Nephron (organoid): Measurements from ENCODE around the gene TNIP2.

Experiments used
- H3K27ac Mint-ChIP-seq, 3 experiments: 2 replicates each; pipeline ENCODE4 v1.8.0; 2020; ENCODE audit warnings: mixed read lengths in 3 of 3, mild to moderate bottlenecking in 2 of 3, moderate library complexity in 1 of 3
- H3K27me3 Mint-ChIP-seq: 2 replicates; pipeline ENCODE4 v1.8.0; 2021; ENCODE audit warnings: low read depth, mild to moderate bottlenecking, moderate library complexity, mixed read lengths
- H3K36me3 Mint-ChIP-seq: 2 replicates; pipeline ENCODE4 v1.8.0; 2020; ENCODE audit warnings: low read depth, mixed read lengths
- H3K4me1 Mint-ChIP-seq: 2 replicates; pipeline ENCODE4 v1.8.0; 2020; ENCODE audit warnings: mixed read lengths
- H3K4me3 Mint-ChIP-seq, 3 experiments: 2 replicates each; pipeline ENCODE4 v1.8.0; 2020; ENCODE audit warnings: mild to moderate bottlenecking in 3 of 3, mixed read lengths in 3 of 3, moderate library complexity in 2 of 3
- H3K9me3 Mint-ChIP-seq: 2 replicates; pipeline ENCODE4 v1.8.0; 2020; ENCODE audit warnings: mixed read lengths
- TF ChIP-seq, protein P1 (sequence below), 3 experiments: fragments of 200-600 bp; sonication (generic); IDR thresholded peaks; one replicate each; pipeline ENCODE4 v1.5.0; 2021; ENCODE audit warnings: antibody characterized with exemption in 3 of 3; ENCODE audit not compliant: unreplicated experiment in 3 of 3

The TNIP2 gene

GRCh38 chr4:2798399-2799223, 42.5 kb upstream of the TNIP2 start:
- no peaks in the 10 kb centered on the region for H3K36me3 Mint-ChIP-seq
- H3K9me3 Mint-ChIP-seq: no peaks in the 10 kb centered on the region
- H3K27ac Mint-ChIP-seq: peak overlapping the region; percentile 85 to 98 (median 97)
- H3K4me1 Mint-ChIP-seq: peaks cover 41% of the 10 kb centered on the region
- H3K27me3 Mint-ChIP-seq: peaks cover 3% of the 10 kb centered on the region
- H3K4me3 Mint-ChIP-seq: peak overlapping the region in 2 of 3 experiments; percentile 67 to 71
- TF ChIP-seq, protein P1, sequence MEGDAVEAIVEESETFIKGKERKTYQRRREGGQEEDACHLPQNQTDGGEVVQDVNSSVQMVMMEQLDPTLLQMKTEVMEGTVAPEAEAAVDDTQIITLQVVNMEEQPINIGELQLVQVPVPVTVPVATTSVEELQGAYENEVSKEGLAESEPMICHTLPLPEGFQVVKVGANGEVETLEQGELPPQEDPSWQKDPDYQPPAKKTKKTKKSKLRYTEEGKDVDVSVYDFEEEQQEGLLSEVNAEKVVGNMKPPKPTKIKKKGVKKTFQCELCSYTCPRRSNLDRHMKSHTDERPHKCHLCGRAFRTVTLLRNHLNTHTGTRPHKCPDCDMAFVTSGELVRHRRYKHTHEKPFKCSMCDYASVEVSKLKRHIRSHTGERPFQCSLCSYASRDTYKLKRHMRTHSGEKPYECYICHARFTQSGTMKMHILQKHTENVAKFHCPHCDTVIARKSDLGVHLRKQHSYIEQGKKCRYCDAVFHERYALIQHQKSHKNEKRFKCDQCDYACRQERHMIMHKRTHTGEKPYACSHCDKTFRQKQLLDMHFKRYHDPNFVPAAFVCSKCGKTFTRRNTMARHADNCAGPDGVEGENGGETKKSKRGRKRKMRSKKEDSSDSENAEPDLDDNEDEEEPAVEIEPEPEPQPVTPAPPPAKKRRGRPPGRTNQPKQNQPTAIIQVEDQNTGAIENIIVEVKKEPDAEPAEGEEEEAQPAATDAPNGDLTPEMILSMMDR (IDR thresholded peaks at IDR 0.05; ENCODE audit: unreplicated experiment in 3 of 3): no peak

DNA sequence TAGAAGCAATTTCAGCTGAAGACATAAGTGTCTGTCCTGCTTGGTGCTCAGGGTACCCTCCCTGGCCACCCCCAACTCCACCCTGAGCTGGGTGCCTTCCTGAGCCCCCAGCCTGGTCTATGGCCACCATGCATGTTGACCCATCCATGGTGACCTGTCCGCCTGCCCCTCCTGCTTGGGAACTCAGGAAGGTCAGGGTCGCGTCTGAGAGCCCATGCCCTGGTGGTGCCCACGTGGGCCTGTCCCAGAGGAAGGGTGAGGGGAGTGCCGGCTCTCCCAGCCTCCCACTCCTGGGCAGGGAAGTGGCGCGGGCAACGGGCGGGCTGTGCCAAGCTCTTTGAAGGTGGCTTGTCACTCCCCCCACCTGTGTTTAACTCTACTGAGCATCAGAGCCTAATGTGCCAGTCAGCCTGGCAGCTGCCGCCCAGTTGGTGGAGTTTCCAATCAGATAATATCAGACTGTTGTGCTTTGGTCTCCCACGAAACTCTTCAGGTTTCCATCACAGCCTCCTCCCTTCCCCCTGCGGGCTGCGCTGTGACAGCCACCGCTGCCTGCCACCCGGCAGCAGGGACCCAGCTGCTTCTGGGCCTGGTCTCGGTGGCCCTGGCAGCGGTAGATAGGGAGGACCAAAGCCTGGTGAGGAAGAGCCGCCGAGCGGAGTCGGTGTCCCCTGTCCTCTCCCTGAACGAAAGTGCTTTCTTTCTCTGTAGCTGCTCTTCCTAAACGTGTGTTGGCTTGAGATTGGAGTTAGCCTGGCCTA, 41.6 kb upstream of the TNIP2 start:
- Mint-ChIP-seq H3K9me3 (no peaks in the 10 kb centered on the region), H3K4me1 (peaks cover 41% of the 10 kb centered on the region), H3K36me3 (no peaks in the 10 kb centered on the region), H3K27ac (peak overlapping the region; percentile 85 to 98 (median 97)), H3K27me3 (peaks cover 3% of the 10 kb centered on the region), H3K4me3 (peak overlapping the region in 2 of 3 experiments; percentile 67 to 71)
- TF ChIP-seq, protein P1 (IDR thresholded peaks at IDR 0.05; ENCODE audit: unreplicated experiment in 3 of 3): no peak

GRCh38 chr4:2796849-2797544, 40.9 kb upstream of the TNIP2 start:
- H3K36me3 Mint-ChIP-seq: no peaks in the 10 kb centered on the region
- TF ChIP-seq, protein P1 (IDR thresholded peaks at IDR 0.05; ENCODE audit: unreplicated experiment in 3 of 3): no peak
- peak overlapping the region in 2 of 3 experiments; percentile 67 to 70 for H3K27ac Mint-ChIP-seq
- peaks cover 41% of the 10 kb centered on the region for H3K4me1 Mint-ChIP-seq
- H3K4me3 Mint-ChIP-seq: no peak overlapping the region
- peaks cover 3% of the 10 kb centered on the region for H3K27me3 Mint-ChIP-seq
- H3K9me3 Mint-ChIP-seq: no peaks in the 10 kb centered on the region

GRCh38 chr4:2795893-2796848, 40.0 kb upstream of the TNIP2 start:
- Mint-ChIP-seq H3K27me3 (peaks cover 6% of the 10 kb centered on the region), H3K4me3 (peak overlapping the region in 1 of 3 experiments; percentile 28), H3K4me1 (peaks cover 36% of the 10 kb centered on the region), H3K27ac (peak overlapping the region; percentile 5 to 70 (median 67)), H3K36me3 (no peaks in the 10 kb centered on the region), H3K9me3 (no peaks in the 10 kb centered on the region)
- TF ChIP-seq, protein P1 (IDR thresholded peaks at IDR 0.05; ENCODE audit: unreplicated experiment in 3 of 3): no peak

GRCh38 chr4:2795300-2795892, 39.3 kb upstream of the TNIP2 start:
- peaks cover 6% of the 10 kb centered on the region for H3K27me3 Mint-ChIP-seq
- H3K4me3 Mint-ChIP-seq: peak overlapping the region; percentile 81 to 87 (median 86)
- H3K36me3 Mint-ChIP-seq: no peaks in the 10 kb centered on the region
- peaks cover 31% of the 10 kb centered on the region for H3K4me1 Mint-ChIP-seq
- no peaks in the 10 kb centered on the region for H3K9me3 Mint-ChIP-seq
- TF ChIP-seq, protein P1 (IDR thresholded peaks at IDR 0.05; ENCODE audit: unreplicated experiment in 3 of 3): no peak
- H3K27ac Mint-ChIP-seq: peak overlapping the region in 2 of 3 experiments; percentile 70 to 89
